NCI-H187 treated with DMSO at 0.1 percent for 48 hours (cell line): Measurements from ENCODE around the gene MAST4.

Experiments
- DNase-seq: peaks from one replicate; lab custom pipeline; 2025; lab: John Stamatoyannopoulos, UW

MAST4 gene

DNA sequence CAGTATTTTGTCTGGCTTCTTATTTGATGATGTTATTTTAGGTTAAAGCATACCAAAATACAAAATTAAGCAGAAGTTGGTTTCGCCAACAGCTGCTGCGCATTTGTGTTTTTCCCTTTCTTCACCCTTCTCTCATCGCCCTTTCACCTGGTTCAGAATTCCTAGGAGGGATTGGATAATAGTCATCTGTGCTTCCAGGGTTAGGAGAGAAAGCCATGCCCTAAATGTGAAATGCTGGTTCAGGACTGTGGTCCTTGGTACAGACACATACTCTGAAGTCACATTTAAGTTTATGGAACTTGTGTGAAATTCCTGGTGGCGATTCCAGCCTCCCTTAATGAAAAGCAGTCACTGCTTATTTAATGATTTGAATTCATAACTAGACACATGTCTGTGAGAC lies 7.7 kb downstream of the MAST4 start:
- no peak for DNase-seq

DNA sequence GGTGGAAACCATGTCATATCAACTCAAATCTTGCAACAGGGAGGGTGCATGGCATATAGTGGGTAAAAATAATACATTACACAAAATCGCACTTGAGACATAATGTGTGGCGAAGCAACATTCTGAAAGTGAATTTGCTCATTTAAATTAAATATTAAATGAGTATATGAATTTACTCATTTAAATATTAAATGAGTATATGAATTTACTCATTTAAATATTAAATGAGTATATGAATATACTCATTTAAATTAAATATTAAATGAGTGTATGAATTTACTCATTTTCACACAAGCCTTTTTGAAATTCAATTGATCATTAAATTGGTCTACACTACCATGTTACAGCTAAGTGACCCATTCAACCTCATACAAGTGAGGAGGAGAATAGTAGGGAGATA lies 10.5 kb downstream of the MAST4 start:
- no peak for DNase-seq

DNA sequence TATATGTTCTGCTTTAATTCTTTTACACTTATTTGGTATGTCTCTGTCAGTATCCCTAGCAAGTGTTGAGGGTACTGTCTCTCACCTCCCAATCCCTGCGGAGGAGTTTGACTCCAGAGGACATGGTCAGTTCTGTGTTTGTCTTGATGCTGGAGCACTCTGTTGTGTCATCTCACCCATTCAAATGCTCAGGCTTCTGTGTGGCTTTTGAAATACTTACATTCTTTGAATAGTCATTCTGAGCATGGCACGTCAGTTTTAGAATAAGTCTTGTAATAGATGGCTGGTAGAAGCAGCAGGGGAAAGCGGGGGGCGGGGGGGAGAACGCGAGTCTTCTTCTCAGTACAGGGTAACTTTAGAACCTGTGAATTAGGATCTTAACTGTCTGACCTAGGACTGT lies 12.3 kb downstream of the MAST4 start:
- no peak for DNase-seq

DNA sequence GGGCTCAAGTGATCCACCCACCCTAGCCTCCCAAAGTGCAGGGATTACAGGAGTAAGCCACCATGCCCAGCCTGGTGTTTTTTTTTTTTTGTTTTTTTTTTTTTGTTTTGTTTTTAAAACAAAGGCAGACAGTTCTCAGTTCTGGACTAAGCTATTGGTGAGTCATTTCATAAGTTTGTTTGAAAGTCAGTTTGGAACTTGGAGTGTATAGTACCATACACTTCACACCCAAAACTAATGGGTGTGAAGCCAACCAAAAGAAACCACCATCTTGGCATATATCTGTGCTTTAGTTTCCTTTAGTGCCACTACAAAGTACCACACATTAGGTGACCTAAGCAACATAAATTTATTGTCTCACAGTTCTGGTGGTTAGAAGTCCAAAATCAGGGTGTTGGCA lies 13.4 kb downstream of the MAST4 start:
- DNase-seq = no peak

DNA sequence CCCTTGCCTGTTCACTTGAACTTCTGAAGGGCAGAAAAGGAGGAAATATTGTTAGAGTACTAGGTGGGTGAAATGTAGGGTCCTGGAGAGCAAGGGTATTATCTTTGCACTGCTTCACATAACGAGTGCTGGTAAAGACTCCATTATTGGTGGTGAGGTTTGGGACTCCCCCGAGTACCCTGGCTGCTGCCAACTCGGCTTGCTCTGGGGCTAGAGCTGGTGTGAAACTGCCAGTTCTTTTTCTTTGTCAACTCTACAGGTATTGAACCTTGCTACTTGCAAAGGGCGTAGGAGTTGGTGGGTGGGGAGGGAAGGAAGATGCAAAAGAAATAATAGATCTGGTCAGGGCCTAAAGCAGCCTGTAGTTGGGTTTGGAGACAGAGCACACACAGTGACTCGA lies 16.0 kb downstream of the MAST4 start:
- DNase-seq = no peak

DNA sequence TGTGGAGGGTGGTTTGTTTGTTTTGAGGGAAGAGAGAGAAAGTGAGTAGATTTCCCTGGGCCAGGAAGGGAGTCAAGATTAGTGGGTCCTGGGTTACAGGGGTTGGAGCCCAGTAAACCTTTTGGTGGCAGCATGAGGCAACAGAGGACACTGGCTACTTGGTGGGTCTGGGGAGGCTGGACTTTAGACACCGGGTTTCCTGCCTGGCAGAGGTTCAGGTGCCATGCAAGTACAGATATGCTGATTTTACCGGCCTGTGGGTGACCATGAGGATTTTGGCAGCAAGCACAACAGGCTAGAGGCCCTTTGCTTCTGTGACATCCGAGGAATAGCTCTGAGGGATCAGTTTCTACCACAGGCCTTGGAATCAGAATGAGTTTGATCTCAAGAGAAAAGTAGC lies 18.9 kb downstream of the MAST4 start:
- no peak for DNase-seq

DNA sequence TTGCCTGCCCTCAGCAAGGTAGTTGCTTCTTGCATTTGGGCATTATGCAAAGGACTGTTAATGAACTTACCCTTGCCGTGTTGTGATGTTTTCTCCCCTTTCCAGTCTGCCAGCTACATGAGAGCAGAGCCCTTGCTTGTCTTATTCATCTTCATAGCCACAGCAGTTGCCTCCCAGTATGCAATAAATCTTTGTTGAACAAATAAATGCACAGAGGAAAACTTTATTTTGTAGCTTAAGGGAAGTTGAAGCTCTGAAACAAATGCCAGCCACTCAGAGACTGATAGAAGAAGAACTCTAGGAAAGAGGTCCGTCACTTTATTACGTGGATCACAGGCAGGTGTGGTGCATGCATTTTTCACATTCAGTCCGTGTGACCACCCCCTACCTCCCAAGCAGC lies 19.7 kb downstream of the MAST4 start:
- DNase-seq = no peak

DNA sequence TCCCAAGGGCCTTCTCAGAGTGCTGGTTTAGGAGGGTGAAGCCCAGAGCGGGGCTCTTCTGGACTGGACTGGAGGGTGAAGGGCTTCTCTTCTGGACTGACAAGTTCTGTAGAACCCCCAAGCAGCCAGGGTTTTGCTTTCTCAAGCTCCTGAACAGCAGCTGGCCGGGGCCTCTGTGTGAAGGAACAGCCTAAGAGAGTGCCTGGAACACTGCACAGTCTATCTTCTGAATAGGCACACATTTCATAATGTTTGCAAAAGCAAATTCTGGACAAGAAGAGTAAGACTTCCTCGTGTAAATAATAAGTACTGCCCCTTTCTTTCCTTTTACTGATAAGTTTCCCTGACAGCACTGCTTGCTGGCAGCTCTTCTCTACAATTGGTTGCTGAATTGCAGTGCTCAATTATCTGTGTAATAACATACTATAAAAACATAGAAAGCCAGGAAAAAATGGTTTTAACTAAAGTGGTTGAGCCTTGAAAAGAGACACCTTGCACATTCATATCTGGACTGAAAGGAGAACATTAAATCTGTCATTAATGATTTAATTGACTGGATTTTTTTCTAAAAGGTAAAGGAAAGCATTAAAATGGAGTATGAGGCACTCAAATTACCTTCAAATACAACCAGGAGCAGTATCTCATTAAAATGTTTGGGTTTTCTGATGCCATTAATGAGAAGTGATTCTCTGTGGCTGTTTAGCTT lies 20.5 kb downstream of the MAST4 start:
- no peak for DNase-seq

DNA sequence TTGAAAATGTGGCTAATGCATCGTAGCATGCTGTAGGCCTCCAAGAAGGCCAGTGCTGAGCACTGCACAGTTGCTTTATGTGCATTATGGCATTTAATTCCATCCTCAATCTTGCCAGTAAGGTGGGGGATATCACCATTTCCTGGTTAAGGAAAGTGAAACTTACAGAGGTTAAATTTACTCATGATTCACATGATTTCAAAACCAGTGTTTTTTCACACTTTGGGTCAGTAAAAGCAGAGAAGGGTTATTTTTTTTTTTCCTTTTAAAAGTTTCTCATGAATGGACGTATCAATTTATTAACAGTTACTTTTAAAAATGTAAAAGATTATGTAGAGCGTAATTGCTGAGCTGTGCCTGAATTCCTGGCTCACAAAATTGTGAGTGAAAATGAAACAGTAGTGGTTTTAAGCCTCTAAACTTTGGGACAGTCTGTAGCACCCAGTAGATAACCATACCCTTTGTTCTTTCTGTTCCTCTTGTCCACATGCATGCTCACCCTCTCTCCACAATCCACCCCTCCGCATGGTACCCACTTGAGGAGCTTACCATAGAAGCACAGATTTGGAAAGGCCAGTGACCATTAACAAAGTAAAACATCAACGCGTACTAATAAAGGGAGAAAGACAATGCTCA lies 21.2 kb downstream of the MAST4 start:
- no peak for DNase-seq

DNA sequence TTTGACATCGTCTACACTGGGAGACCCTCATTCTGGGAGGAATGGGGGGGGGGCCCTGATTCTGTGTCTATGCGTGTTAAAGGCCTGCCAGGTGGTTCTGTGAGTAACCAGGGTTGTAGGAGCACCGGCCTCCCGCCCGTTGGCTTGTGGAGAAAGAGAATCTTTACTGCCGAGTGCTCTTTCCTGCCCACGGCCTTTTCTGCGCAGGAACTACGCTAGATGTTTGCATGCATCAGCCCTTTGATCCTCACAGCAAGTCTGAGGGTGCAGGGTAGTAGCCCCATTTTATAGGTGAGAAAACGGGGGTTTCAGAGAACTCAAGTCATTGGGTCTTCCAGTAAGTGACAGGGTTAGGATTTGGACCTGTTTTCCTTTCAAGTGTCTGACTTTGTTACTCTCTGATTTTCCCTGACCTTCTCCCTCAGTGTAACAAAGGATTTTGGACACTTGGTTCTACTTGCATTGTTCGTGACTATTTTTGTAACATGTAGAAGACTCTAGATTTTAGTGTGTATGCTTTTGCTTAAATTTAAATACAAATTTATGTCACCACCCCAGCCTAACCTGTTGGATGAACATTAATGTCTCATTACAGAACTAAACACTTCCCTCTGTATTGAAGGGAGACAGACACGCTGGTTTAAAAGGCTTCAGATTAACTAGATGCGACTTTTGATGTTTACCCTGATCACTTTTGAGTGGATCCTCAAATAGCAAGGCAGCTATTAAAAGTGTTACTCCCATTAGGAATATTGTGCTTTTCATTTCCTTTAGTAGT lies 22.0 kb downstream of the MAST4 start:
- DNase-seq = no peak

DNA sequence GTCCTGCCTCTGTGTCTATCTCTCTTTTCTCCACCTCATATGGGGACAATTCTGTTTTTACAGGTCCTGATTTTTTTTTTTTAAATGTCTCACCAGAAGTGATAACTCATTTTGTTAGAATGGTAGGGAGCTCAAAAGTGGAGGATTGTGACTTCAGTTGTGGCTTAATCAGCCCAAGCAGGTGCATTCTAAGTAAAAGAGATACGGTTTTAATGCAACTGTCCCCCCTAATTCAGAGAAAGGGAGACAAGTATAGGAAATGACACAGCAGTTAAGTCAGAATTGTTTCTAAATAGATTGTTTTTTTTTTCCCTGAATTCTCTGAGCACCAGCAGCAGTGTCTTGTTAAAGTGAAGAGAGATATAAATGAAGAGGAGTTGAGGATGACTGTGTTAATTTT lies 24.5 kb downstream of the MAST4 start:
- no peak for DNase-seq

DNA sequence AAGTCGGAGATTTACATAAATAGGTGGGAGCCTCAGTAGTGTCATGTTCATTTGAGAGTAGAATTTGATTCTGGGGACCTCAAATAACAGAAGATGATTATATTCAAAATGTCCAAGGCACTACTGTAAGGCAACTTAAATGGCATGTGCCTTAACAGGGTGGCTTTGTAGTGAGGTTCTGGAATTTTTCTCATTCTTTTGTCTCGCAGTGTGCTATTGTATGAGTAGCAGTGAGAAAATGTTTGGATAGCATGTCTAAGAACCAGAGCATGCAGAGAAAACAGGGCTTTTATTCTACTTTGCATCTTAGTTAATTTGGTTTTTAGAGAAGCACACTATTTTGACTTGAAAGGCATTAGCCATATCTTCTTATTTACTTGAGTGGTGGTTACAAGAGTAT lies 25.0 kb downstream of the MAST4 start:
- DNase-seq = no peak

DNA sequence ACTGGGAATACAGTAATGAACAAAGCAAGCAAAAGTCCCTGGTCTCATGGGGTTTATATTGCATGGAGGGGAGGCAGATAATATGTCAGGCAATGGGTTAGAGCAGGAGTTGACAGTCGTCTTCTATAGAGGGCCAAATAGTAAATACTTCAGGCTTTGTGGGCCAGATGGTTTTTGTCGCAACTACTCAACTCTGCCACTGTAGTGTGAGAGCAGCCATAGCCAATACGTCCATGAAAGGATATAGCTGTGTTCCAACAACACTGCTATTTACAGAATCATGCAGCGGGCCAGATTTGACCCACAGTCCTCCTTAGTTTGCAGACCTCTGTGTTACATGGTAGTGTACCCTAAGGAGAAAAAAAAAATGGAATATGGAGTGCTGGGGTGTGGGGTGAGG lies 25.5 kb downstream of the MAST4 start:
- DNase-seq = no peak

DNA sequence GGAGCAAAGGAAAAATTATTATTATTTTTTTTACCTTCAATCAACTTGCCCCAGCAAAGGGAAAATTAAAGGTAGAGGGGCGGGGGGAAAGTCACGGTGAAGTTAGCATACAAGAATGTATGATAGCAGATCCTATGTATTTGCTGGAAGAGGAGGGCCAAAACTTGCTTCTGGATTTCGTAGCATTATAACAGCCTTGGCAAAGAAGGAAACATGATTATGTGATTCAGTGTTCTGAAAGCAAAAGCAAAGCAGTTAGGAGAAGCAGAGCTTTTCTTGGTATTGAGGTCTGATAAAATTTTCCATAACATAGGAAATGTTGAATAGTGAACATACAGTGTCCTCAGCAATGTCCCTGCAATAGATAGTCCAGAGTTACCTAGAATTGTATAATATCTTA lies 32.4 kb downstream of the MAST4 start:
- no peak for DNase-seq

DNA sequence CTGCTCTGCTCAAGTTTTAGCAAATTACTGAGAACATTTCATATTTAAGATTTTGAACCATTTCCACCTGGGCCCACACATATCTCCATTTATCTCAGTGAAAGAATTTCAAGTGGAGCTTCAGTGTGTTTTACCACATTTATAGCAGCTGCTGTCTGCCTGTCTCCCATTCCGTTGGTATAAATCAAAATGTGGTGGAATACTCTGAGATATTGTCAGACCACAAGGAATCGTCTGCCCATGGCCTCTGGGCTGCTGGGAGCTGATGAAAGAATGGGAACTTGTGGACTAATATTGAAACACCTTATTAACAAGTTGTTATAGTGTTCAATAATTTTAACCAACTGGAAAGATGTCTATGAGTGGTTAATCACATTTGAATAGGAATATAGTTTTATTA lies 33.3 kb downstream of the MAST4 start:
- DNase-seq = no peak

DNA sequence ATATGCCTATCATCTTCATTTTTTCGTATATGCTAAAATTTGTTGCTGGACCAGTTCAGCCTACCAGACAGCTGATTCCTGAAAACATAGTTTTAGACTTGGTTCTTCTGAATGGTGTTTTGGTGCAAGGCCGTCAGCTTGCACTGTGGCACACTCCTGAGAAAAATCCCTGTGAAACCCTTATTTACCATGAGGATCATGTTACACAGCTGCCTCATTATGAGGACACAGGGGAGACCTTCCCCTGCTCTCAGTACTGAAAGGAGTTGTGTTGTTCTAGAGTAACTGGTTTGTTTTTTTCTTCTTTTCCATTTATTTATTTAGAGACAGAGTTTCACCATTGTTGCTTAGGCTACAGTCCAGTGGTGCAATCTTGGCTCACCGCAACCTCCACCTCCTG lies 37.6 kb downstream of the MAST4 start:
- DNase-seq = no peak

DNA sequence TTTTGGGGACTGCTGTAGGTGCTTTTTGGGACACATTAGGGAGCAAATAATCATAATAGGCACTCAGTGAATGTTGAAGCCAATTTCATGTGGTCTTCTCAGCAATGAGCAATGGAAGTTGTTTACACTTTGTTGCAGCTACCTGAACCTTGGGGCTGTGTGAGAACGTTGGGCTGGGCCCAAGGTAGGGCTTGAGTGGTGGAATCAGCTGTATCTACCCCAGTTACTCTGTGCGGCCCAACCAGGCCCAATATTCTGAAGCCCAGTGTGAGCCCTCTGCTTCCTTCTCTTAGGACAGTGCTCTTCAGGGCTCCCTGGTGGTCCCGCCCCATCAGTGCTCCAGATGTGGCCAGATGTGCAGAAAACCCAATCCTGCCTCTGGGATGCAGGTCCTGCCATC lies 38.4 kb downstream of the MAST4 start:
- no peak for DNase-seq

DNA sequence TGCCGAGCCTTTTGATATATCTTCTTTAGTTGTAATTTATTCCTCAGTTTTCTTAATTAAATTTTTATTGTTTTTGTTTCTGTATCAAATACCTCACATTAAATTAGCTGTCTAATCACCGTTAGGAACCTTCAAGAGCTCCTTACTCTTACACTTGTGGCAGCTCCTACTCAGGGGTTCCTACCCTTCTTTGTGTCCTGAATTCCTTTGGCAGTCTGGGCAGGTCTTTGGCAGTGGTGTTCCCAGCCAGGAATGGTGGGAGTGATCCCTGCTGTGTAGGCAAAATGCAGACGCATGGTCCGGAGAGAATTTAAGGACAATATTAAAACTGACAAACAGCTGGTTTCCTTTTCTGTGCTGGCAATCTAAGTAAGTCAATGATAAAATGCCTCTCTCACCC lies 41.8 kb downstream of the MAST4 start:
- no peak for DNase-seq

DNA sequence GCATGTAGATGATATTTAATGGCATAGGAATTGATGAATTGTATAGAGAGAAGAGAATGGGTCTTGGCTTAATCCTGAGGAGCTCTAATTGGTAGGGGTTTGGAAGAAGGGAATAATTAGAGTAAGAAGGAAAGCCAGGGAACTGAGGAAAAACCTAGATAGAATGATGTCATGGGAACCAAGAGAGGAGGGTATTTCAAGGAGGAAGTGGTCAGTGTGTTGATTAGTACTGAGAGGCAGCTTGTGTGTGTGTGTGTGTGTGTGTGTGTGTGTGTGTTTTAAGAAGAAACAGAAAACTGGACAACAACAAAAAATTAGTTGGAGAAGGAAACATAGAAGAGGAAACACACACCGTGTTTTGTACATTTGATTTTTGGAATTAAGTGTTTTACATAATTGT lies 42.8 kb downstream of the MAST4 start:
- DNase-seq = no peak

DNA sequence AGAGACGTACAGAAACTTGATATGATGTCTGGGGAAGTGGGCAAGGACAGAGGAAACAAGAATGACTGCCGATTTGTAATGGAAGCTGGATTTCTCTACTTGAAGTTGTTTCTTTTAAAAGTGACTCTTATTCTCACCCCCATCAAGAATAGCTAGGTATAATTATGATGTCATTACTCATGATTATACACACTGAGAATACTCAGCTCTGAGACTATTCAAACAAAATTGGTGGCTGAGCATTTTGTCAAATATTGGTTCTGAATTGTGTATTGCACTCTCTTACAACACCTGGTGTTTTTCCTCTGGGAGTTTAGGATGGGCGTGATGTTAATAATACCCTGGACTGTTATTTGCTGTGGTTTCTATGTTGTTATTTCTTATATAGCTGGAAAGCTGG lies 46.3 kb downstream of the MAST4 start:
- no peak for DNase-seq

DNA sequence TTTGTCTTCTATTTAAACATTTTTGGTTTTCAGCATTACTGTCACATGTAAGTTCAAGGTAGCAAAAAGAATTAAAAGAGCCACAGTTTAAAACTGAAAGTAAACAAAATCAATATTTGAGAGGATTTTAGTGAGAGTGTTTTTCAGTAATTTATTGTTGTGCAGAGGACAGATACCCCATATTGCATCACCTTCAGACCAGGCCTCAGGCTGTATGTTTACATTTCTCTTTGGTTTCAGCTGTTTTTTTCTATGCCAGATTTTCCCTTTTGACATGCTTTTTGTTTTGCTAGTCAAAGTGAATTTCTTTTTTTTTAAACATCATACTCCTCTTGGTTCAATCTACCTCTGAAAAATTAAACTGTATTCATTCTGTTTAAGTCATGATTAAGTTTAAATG lies 47.2 kb downstream of the MAST4 start:
- no peak for DNase-seq

DNA sequence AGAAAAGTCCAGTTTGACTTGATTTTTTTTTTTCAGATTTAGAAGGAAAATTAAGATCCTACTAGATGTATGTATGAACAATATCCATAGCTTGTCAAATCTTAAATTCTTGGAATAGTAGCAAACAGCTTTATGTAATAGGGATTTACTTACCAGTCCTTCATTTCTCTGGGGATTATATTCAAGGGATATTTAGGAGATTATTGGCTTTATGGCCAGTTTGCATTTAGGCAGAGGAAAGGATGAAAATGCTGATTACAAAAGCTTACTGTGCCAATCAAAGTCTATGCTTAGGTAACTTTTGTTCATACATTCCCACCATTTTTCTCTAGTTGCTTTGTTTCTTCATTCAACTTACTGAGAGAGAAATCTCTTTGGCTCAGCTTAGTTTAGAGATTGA lies 47.9 kb downstream of the MAST4 start:
- no peak for DNase-seq

DNA sequence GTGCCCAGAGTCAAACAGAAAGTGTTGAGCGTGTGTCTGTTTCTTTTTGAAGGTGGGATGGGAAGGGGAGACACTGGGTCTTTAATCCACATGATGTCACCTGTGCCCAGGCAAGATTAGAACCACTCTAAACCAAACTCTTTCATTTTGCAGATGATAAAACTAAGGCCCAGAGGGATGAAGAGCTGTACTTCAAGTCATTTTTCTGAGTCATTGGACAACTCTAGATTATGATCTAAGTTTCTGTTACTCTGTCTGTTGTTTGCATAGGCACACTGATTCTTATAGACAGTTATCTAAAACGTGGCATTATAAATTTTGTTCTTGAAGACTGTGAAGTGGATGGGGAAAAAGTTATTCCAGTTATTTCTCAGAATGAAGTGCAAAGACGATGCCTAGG lies 48.8 kb downstream of the MAST4 start:
- DNase-seq = no peak

DNA sequence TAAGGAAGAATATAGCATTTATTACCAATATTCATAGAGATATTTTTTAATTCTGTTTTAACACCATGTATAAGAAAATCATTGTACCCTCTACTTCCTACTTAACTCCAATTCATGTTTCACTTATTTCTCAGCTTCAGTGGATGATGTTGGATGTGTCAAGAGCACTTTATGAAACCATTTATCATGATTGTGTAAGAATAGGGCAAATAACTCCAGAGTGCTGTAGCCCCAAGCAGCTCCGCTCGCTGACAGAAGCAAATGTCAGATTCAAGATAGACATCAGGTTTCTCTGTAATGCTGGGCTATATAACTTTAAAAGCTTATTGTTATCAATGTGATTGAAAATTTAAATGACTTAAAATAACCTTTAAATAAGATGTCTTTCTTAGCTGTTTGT lies 50.4 kb downstream of the MAST4 start:
- no peak for DNase-seq
